ENCODE results near the gene CKS1B.

The CKS1B gene

GRCh38 chr1:154974102-154974807 lies at the start of gene CKS1B:
CKS1B (plus strand) TSS chr1:154974681; CDS start chr1:154974746, 65 bp downstream.
- DNase-seq, result peak; percentile 99

- DNase-seq, result no peak
Observed at GRCh38 chr1:154925335-154926170, 48.9 kb upstream of the CKS1B start.

- DNase-seq, result no peak
Observed at GRCh38 chr1:154926201-154926600, 48.3 kb upstream of the CKS1B start.

- no peak for DNase-seq
Observed at GRCh38 chr1:154931940-154932487, 42.5 kb upstream of the CKS1B start.

- DNase-seq, result no peak
Observed at GRCh38 chr1:154934358-154934948, 40.0 kb upstream of the CKS1B start.

- DNase-seq, result no peak
Observed at GRCh38 chr1:154935749-154936554, 38.5 kb upstream of the CKS1B start.

- peak; percentile 92 for DNase-seq
Observed at GRCh38 chr1:154936555-154937084, 37.9 kb upstream of the CKS1B start, which contains the start of gene PMVK. PMVK (minus strand) TSS chr1:154936719; CDS start chr1:154936685, 34 bp downstream.

GRCh38 chr1:154937085-154937987 lies 37.1 kb upstream of the CKS1B start:
- DNase-seq, result peak; percentile 89

- DNase-seq, result no peak
Observed at GRCh38 chr1:154937988-154938386, 36.5 kb upstream of the CKS1B start.

GRCh38 chr1:154938604-154939399 lies 35.7 kb upstream of the CKS1B start:
- no peak for DNase-seq

GRCh38 chr1:154940213-154940560 lies 34.3 kb upstream of the CKS1B start:
- DNase-seq, result no peak

- DNase-seq, result no peak
Observed at GRCh38 chr1:154940651-154941194, 33.8 kb upstream of the CKS1B start.

GRCh38 chr1:154941333-154942013 lies 33.0 kb upstream of the CKS1B start:
- DNase-seq, result no peak

GRCh38 chr1:154943649-154944400 lies 30.7 kb upstream of the CKS1B start:
- DNase-seq, result peak; percentile 46

- no peak for DNase-seq
Observed at GRCh38 chr1:154944401-154945159, 29.9 kb upstream of the CKS1B start.

- no peak for DNase-seq
Observed at GRCh38 chr1:154945160-154945961, 29.1 kb upstream of the CKS1B start.
